HepG2 (cell line): ENCODE results near the gene MTA1. TPM values are rescaled to one million over a fixed set of nuclear protein-coding genes. Genes with fewer than 3 reads are reported as not detected.
A peak's percentile ranks its signal among the peaks of the same experiment; 100 is the strongest.

ENCODE experiments used
- GFI1 ChIP-seq: sonication (generic); formaldehyde crosslinking; IDR thresholded peaks from 2 replicates; pipeline ENCODE4 v1.5.0; 2020; ENCODE audit warnings: missing genetic modification reagents, mild to moderate bottlenecking, borderline replicate concordance
- HOXA3 ChIP-seq: sonication (generic); formaldehyde crosslinking; IDR thresholded peaks from 2 replicates; pipeline ENCODE4 v1.5.0; 2020; ENCODE audit warnings: missing genetic modification reagents
- KDM5B ChIP-seq: sonication (generic); formaldehyde crosslinking; IDR thresholded peaks from 2 replicates; pipeline ENCODE4 v1.4.0; 2020; ENCODE audit warnings: missing genetic modification reagents, mild to moderate bottlenecking, borderline replicate concordance
- RAD21 ChIP-seq: fragments of 450-650 bp; formaldehyde crosslinking; IDR thresholded peaks from 2 replicates; pipeline ENCODE4 v1.5.0; 2020; ENCODE audit warnings: mild to moderate bottlenecking
- RBFOX2 ChIP-seq: fragments of 200-400 bp; formaldehyde crosslinking; IDR thresholded peaks from 2 replicates; pipeline ENCODE4 v1.6.1; 2017; ENCODE audit warnings: low read depth, mild to moderate bottlenecking, low read length
- RBM22 ChIP-seq: fragments of 200-400 bp; formaldehyde crosslinking; optimal IDR thresholded peaks from 2 replicates; pipeline ENCODE3; 2017; ENCODE audit warnings: mild to moderate bottlenecking, low read length, moderate library complexity
- STAG1 ChIP-seq: sonication (generic); formaldehyde crosslinking; IDR thresholded peaks from 2 replicates; pipeline ENCODE4 v1.4.0; 2020; ENCODE audit warnings: missing genetic modification reagents
- TBX2 ChIP-seq: sonication (generic); formaldehyde crosslinking; IDR thresholded peaks from 2 replicates; pipeline ENCODE4 v1.5.0; 2020; ENCODE audit warnings: missing genetic modification reagents, mild to moderate bottlenecking, borderline replicate concordance
- ZNF276 ChIP-seq: sonication (generic); formaldehyde crosslinking; IDR thresholded peaks from 2 replicates; pipeline ENCODE4 v1.4.0; 2020; ENCODE audit warnings: mild to moderate bottlenecking, low read depth, missing genetic modification reagents
- ZNF326 ChIP-seq: sonication (generic); formaldehyde crosslinking; IDR thresholded peaks from 2 replicates; pipeline ENCODE4 v1.4.0; 2020; ENCODE audit warnings: missing genetic modification reagents, borderline replicate concordance
- ZNF850 ChIP-seq: sonication (generic); formaldehyde crosslinking; conservative IDR thresholded peaks from 2 replicates; pipeline ENCODE4 v1.9.0; 2021; ENCODE audit warnings: mild to moderate bottlenecking, missing genetic modification reagents
- polyA plus RNA-seq, 8 experiments: library from polyadenylated mRNA; depleted of rRNA in 3 of 8; stranded (reverse) in 7 of 8; unstranded in 1 of 8; fragments of >200 nt; fragmentation: Illumina TruSeq in 4 of 8; extraction: Trizol in 4 of 8; gene quantifications; 2 replicates each; pipeline versions ENCODE4 v1.2.1 to v1.2.3, GENCODE V29; 2011 to 2016; ENCODE audit warnings: low read depth in 4 of 8, missing spikeins in 1 of 8, mixed read lengths in 1 of 8; ENCODE audit not compliant: insufficient read depth in 1 of 8
- total RNA-seq, 5 experiments: library from RNA; depleted of rRNA; stranded (reverse); fragments of >200 nt; fragmentation: Illumina TruSeq; extraction: Trizol; gene quantifications; 2 replicates each; pipeline ENCODE4 v1.2.3, GENCODE V29; 2016; ENCODE audit warnings: low read depth in 1 of 5
- TF ChIP-seq, protein P1 (sequence below), 2 experiments: sonication (generic) in 1 of 2; formaldehyde crosslinking in 1 of 2; IDR thresholded peaks; 2 replicates each; pipeline versions ENCODE4 v1.4.0 to v1.6.1; 2018 to 2020; ENCODE audit warnings: missing genetic modification reagents in 2 of 2, borderline replicate concordance in 1 of 2, low read depth in 1 of 2, mild to moderate bottlenecking in 1 of 2, missing biosample characterization in 1 of 2
- TF ChIP-seq, protein P2 (sequence below): sonication (generic); formaldehyde crosslinking; IDR thresholded peaks from 2 replicates; pipeline ENCODE4 v1.4.0; 2020; ENCODE audit warnings: missing genetic modification reagents

Gene MTA1
- total and polyA plus RNA-seq, 2 of the 13 experiments (the other 11 are each of a cell fraction or from before 2014, with no cell fraction given): 35.2 to 85.8 TPM

- TF ChIP-seq ZNF326: no peak
- 0 out of 2 replicates have a peak, but pooled peaks have one; percentile 1 for TF ChIP-seq TBX2 (CRISPR knock-in tag)
- 0 out of 2 replicates have a peak, but pooled peaks have one; percentile 8 for TF ChIP-seq HOXA3 (CRISPR knock-in tag)
- TF ChIP-seq KDM5B (CRISPR knock-in tag): peak; percentile 48; the same call in 1 of the 2 replicates
- peak; percentile 51 for TF ChIP-seq RBFOX2
- TF ChIP-seq GFI1: no peak
- TF ChIP-seq, protein P1, sequence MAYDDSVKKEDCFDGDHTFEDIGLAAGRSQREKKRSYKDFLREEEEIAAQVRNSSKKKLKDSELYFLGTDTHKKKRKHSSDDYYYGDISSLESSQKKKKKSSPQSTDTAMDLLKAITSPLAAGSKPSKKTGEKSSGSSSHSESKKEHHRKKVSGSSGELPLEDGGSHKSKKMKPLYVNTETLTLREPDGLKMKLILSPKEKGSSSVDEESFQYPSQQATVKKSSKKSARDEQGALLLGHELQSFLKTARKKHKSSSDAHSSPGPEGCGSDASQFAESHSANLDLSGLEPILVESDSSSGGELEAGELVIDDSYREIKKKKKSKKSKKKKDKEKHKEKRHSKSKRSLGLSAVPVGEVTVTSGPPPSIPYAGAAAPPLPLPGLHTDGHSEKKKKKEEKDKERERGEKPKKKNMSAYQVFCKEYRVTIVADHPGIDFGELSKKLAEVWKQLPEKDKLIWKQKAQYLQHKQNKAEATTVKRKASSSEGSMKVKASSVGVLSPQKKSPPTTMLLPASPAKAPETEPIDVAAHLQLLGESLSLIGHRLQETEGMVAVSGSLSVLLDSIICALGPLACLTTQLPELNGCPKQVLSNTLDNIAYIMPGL (CRISPR knock-in tag; IDR thresholded peaks at IDR 0.05; ENCODE audit: borderline replicate concordance in 1 of 2, low read depth in 1 of 2): peak in 1 of 2 experiments; percentile 47; a peak in 1 of 4 replicates
- 0 out of 2 replicates have a peak, but pooled peaks have one; percentile 15 for TF ChIP-seq RAD21 (CRISPR knock-in tag)
- TF ChIP-seq RBM22: peak; percentile 16
- 0 out of 2 replicates have a peak, but pooled peaks have one; percentile 47 for TF ChIP-seq ZNF276 (CRISPR knock-in tag)
- no peak for TF ChIP-seq STAG1 (CRISPR knock-in tag)
- 0 out of 2 replicates have a peak, but pooled peaks have one; percentile 1 for TF ChIP-seq ZNF850 (CRISPR knock-in tag)
- TF ChIP-seq, protein P2, sequence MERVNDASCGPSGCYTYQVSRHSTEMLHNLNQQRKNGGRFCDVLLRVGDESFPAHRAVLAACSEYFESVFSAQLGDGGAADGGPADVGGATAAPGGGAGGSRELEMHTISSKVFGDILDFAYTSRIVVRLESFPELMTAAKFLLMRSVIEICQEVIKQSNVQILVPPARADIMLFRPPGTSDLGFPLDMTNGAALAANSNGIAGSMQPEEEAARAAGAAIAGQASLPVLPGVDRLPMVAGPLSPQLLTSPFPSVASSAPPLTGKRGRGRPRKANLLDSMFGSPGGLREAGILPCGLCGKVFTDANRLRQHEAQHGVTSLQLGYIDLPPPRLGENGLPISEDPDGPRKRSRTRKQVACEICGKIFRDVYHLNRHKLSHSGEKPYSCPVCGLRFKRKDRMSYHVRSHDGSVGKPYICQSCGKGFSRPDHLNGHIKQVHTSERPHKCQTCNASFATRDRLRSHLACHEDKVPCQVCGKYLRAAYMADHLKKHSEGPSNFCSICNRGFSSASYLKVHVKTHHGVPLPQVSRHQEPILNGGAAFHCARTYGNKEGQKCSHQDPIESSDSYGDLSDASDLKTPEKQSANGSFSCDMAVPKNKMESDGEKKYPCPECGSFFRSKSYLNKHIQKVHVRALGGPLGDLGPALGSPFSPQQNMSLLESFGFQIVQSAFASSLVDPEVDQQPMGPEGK (CRISPR knock-in tag): 0 out of 2 replicates have a peak, but pooled peaks have one; percentile 8
These were observed 710 bp downstream of the MTA1 start (continued) for GRCh38 chr14:105420101-105420973.
